NCI-H2227 treated with DMSO at 0.1 percent for 48 hours (cell line): Measurements from ENCODE around the gene KBTBD13.
"Not testable (repeated sequence)": the region's sequence is repeated elsewhere in the genome, so short reads cannot be mapped to it uniquely, and the experiment has no call there.

Source experiments
- DNase-seq: peaks from one replicate; lab custom pipeline; 2025; lab: John Stamatoyannopoulos, UW

Gene KBTBD13

GRCh38 chr15:65069779-65070546, 6.6 kb upstream of the KBTBD13 start:
- DNase-seq: no peak

GRCh38 chr15:65071381-65071811, 5.2 kb upstream of the KBTBD13 start:
- no peak for DNase-seq

- DNase-seq: no peak
Observed at GRCh38 chr15:65072027-65072426, 4.5 kb upstream of the KBTBD13 start.

DNA sequence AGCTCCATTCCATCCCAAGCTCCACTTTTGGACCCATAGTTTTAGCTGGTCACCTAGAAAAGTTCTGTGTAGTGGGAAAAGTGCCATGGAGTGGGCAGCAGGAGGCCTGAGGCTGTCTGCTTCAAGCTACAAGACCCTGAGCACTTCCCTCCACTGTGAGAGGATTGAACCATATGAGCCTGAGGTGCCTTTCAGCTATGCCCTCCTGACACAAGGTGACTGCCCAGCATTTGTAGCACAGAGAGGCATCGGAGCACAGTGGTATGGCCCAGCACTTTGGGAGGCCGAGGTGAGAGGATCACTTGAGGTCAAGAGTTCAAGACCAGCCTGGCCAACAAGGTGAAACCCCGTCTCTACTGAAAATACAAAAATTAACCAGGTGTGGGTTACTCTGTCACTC, 3.9 kb upstream of the KBTBD13 start:
- no peak for DNase-seq

DNA sequence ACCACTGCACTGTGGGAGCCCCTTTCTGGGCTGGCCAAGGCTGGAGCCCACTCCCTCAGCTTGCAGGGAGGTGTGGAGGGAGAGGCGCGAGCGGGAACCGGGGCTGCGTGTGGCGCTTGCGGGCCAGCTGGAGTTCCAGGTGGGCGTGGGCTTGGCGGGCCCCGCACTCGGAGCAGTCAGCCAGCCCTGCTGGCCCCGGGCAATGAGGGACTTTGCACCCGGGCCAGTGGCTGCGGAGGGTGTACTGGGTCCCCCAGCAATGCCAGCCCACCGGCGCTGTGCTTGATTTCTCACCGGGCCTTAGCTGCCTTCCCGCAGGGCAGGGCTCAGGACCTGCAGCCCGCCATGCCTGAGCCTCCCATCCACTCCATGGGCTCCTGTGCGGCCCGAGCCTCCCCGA, 1.6 kb upstream of the KBTBD13 start:
- DNase-seq: not testable (repeated sequence)

GRCh38 chr15:65075607-65076395, 745 bp upstream of the KBTBD13 start:
- not testable (repeated sequence) for DNase-seq

DNA sequence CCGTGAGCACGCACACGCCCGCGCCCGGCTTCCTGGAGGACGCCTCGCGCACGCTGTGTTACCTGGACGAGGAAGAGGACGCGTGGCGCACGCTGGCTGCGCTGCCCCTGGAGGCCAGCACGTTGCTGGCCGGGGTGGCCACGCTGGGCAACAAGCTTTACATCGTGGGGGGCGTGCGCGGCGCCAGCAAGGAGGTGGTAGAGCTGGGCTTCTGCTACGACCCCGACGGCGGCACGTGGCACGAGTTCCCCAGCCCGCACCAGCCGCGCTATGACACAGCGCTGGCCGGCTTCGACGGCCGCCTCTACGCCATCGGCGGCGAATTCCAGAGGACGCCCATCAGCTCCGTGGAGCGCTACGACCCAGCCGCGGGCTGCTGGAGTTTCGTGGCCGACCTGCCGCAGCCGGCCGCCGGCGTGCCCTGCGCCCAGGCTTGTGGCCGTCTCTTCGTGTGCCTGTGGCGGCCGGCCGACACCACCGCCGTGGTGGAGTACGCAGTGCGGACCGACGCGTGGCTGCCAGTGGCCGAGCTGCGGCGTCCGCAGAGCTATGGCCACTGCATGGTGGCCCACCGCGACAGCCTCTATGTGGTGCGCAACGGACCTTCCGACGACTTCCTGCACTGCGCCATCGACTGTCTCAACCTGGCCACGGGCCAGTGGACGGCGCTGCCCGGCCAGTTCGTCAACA, 890 bp downstream of the KBTBD13 start:
- DNase-seq: no peak

DNA sequence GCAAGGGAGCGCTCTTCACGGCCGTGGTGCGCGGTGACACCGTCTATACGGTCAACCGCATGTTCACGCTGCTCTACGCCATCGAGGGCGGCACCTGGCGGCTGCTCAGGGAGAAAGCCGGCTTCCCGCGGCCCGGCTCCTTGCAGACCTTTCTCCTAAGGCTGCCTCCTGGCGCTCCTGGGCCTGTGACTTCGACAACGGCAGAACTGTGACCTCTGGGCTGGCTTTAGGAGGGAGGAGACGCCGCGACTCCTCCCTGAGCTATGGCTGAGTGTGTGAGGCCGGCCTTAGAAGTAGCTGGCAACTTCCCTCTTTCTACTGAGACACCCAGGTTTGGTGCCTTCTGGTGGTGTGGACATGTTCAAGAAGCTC, 1.4 kb downstream of the KBTBD13 start:
- no peak for DNase-seq

DNA sequence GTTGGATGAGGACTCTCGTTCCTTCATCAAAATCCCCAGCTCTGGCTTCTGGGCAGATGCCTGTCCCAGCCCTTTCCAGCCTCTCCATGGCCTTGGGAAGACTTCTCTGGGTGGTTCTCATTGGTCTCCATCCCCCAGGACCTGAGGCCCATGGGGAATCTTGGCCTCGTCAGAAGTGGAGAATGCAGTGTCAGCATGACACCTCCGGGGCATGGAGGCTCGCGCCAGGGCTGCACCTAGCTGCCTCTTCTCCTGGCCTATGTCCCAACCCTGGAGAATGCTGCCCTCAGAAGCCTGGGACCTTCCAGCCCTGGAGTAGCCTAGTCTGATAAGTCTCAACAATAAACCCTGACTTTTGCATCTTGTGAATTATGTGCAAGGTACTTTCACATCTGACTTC, 3.0 kb downstream of the KBTBD13 start:
- DNase-seq: no peak

DNA sequence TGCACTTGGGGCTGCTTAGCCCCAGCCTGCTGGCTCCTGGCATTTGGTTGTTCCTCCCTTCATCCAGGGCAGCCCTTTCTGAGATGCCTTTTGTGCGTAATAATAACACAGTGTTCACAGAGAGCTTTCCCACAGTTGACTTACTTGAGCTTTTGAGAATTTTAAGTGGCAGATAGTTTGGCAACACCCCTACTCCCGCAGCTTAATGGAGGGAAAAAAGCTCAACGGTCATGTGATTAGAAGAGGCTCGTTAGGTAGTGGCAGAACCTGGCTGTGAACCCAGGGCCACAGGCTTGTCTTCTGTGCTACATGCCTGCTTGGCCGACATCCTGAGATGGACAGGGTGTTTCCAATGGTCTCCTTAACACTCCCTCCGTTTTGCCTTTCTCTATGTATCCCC, 4.7 kb downstream of the KBTBD13 start:
- no peak for DNase-seq

- DNase-seq: no peak
Observed at GRCh38 chr15:65081758-65082157, 5.2 kb downstream of the KBTBD13 start.

DNA sequence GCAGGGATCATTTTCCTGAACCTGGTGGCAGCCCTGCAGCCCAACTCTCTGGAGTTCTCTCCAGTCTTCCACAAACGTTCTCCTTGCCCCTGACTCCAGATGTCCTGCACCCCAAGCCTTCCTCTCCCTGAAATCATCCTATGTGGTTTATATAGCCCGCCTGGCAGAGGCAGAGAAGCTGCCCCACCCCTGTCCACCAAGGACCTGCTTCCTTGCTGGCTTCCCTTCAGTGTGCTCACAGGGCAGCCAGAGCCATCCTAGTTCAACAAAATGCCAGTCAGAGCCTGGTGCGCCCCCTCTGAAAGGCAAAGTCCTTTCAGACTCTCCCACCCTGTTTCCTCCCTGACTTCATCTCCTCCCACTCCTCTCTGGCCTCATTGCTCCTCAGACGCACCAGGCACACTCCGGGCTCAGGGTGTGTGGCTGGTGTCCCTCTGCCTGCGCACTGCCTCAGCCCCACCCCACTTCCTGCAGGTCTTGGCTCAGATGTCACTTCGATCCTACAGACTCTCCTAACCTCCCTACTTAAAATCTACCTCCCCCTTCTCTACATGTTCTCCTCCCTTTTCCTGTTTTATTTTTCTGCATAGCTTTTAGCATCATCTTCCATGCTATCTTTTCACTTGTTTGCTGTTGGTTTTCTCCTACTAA, 5.9 kb downstream of the KBTBD13 start:
- DNase-seq: no peak

DNA sequence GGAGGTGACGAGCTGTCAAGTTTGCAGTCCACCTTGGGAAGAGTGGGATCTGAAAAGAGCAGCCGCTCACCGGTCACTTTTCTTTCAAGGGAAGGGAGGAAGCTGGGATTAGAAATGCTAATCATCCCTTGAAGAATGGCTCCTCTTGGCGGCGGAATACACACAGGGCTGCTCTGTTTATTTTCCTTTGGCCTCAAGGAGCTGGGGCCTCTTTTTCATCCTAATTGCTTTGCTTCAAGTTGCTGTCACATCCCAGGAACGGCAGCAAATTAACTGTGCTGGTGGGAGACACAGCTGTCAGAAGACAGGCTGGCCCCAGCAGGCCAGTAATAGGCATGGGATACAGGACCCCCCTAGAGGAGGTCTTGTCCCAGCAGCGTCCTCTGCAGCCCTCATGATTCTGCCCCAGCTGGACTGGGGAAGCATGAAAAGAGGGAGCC, 6.7 kb downstream of the KBTBD13 start:
- DNase-seq: peak; percentile 46

- no peak for DNase-seq
Observed at GRCh38 chr15:65084500-65085206, 8.1 kb downstream of the KBTBD13 start.

- no peak for DNase-seq
Observed at GRCh38 chr15:65085207-65085753, 8.7 kb downstream of the KBTBD13 start.

DNA sequence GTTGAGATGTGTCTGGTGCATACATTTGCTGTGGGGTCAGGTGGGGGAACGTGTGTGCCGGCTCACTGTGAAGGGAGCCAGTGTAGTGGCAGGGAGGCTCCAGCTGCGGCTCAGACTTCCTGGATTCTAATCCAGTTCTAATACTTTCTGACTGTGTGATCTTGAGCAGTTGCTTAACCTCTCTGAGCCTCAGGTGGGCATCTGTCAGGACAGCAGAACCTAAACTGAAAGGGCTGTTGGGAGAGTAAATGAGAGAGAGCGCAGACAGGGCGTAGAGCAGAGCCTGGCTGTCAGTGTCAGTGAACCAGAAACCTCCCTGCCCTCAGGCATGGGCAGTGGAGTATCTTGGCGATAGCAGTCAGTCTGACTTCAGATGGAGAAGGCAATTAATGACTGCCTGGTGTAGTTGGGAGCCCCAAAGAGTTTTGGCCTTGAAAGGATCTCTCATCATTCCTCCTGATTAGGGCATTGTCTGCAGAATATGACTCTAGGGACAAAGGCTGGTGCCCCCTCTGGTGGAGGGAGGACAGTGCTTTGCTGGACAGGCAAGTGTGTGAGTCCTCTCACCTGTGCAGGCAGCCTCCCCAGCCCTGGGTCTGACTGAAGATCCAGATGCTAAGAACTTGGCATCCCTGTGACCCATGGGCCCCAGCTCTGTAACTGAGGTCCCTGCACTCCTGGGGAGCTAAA, 9.6 kb downstream of the KBTBD13 start:
- DNase-seq: no peak

DNA sequence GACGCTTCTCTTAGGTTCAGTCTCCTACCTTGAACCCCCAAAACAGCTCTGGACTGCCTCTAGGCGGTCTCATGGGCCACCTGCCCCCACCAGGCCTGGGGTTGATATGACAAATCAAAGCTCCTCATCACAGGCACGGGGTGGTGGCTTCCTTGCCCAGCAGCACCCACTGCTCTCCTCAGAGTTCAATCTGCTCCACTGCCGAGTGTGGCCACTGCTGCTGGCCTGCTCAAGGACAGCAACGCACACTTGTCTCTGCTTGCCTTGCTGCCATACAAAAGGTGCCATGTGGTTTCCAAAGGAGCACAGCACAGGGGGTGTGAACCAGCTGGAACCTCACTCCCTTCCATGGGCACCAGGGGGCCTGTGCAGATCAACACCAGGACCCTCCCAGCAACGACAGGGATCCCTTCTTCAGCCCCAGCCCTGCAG, 10.2 kb downstream of the KBTBD13 start:
- no peak for DNase-seq

GRCh38 chr15:65087411-65087810, 10.9 kb downstream of the KBTBD13 start:
- DNase-seq: no peak

DNA sequence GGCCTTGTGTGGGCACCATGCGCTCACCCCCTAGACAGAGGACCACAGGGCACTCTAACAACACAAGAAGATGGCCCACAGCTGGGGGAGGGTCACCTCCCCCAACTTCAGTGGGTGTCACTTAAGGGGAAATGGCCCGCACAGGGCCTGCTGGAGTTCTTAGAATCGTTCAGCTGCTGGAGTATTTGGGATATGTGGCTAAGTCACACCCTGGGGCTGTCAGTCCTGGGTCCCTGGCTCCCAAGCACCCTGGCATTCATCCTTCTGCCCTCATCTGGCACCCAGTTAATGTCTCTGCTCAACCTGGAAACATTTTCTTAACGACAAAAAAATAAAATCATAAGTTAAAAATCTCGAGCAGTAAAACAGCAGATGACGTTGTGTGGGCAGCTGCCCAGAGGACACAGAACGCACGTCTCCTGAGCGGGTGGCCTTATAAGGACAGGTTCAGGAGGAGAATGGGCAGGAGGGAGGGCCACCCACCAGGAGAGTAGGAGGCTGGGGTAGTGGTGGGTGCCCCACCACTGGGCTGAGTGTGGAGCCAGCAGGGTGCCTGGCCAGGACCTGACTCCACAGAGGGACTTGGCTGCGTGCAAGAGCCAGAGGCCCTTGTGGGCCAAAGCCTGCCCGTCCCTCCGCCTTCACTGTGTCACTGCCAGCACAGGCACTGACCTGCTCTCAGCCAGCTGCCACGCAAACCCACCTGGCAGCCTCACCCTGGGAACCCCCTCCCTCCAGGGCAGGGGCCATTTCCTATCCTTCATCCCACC, 11.5 kb downstream of the KBTBD13 start:
- DNase-seq: no peak

DNA sequence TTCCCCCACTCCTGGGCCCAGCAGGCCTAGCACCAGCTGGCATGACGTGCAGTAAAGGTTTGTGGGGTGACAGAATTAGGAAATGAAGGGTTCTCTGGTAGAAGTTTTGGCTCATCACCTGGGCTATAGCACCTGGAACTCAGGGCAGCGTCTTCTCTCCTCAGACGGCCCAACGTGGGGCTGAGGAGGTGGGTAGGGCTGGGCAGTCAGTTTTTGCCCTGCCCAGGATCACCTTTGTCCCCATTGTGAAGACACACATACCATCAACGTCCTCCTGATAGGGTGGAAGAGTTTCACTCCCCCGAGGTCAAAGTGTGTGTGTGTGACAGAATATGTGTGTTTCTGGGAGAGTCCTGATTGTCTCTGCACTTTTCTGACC, 12.1 kb downstream of the KBTBD13 start:
- no peak for DNase-seq
